Activated CD4-positive, CD25-positive, alpha-beta regulatory T cell treated with anti-CD3 and anti-CD28 coated beads, Interleukin-2, amount 50 U/mL, for 16 hours (primary cell): ENCODE results near the gene LARGE1.

Experiments
- DNase-seq: peaks from one replicate; pipeline ENCODE4 v3.0.0-alpha.2; 2020; ENCODE audit warnings: low read depth, low spot score

Gene LARGE1

DNA sequence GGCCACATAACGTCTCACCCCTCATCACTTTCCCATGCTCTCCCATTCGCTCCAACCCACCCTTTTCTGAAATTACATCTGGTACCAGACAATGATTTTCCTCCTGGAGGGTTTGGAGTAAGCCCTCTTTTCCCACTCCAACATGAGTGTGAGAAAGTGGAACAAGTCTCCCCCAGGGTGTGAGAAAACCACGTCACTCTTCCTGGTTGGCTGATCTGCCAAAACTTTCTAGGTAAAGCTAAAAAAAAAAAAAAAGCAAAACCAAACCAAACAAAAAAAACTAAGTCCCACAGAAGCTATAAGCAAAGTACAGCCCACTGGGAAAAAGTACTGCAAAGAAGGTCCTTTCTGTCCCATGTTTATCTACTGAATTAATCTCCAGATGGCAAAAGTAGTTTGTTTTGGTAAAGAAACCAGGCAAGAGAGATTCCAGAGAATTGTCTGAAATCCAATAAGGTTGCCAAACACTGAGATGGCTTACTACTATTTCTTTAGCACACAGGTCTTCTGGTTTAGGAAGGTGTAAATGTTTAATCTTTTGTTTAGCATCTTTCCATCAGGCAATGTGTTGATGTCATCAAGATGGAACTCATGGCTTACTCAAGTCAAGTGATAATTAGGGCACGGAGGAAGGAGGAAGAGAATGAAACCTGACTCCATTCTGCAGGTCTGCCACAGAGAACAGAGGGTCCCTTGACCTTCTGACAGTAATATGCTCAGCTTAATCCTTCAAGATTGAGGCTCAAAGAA is 395.6 kb downstream of the LARGE1 start:
- no peak for DNase-seq

DNA sequence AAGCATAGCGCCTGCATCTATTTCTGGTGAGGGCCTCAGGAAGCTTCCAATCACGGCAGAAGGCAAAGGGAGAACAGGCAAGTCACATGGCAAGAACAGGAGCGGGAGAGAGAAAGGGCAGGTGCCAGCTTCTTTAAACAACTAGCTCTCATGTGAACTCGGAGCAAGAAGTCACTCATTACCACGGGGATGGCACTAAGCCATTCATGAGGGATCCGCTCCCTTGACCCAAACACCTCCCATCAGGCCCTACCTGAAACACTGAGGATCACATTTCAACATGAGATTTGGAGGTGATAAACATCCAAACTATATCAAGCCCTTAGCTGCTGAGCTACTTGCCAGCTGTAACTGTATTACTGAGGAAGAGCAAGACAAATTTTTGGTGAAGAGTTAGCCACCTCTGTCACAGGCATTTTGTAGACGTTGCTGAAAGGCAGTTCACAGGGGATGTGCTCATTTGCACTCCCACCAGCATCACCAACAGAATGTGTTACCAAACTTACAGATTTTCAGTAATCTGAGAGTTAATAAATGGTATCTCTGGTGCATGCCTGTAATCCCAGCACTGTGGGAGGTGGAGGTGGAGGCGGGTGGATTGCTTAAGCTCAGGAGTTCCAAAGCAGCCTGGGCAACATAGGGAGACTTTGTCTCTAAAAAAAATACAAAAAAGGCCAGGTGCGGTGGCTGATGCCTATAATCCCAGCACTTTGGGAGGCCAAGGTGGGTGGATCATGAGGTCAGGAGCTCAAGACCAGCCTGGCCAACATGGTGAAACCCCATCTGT is 398.2 kb downstream of the LARGE1 start:
- DNase-seq, result no peak

DNA sequence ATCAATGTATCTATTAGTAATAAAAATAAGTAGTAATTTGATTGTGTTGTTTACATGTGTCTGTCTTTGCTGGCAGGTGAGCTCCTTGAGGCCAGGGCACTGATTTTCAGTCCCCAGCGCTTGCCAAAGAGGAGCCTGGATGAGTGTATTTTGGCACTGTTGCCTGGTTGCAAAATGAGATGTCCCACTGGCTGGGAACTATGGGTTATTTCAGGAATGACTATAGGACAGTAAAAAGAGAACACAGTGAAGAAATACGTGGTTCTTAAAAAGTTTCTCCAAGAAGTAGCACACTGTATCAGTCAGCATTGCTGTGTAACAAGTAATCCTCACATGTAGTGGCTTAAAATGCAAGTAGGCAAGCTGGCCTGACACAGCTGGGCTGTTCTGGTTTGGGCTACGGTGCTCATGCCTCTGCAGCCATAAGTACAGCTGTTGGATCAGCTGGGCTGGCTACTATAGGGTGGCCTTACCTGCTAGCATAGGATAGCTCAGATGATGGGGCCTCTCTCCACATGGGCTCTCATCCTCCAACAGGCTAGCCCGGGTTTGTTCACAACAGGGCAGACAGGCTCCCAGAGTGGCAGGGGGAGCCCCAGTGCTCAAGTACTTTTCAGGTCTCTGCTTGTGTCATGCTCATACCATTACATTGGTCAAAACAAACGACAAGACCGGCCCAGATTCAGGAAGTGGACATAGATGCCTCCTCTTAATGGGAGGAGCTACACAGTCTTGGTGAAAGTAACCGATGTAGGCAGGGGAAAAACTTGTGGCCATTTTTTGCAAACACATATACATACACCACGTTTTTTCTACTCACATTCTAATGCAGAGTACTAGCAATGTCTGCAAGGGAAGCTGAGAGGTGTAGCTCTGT is 399.1 kb downstream of the LARGE1 start:
- no peak for DNase-seq

DNA sequence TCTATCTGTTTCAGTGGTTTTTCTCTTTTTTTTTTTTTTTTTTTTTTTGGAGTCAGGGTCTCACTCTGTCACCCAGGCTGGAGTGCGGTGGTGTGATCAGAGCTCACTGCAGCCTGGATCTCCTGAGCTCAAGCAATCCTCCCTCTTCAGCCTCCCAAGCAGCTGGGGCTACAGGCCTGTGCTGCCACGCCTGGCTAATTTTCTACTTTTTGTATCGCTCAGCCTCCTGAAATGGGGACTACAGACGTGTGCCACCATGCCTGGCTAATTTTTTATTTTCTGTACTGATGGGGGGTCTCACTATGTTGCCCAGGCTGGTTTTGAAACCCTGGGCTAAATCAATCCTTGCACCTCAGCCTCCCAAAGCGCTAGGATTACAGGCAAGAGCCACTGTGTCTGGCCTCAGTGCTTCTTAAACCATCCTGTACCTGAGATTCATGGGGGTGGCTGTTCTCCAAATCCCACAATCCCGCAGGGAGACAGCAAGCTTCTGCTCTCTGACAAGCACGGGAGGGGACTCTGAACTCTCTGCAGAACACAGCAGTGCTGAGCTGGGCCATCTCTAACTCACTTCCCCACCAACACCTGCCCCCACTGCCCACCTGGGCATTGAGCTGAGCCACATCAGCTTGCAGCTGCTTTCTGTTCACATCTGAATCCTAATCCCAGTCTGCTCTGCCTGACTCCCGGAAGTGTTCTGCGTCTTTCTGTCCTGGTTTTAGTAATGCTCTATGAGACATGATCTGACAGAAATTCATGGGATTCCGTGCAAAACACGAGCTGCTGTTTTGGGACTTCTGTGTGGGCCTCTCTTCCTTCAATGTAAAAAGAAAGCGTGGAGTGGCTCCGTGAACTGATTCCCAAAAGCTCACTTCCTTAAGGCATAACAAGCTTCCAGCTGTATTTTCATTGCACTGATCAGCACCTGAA is 400.0 kb downstream of the LARGE1 start:
- no peak for DNase-seq

DNA sequence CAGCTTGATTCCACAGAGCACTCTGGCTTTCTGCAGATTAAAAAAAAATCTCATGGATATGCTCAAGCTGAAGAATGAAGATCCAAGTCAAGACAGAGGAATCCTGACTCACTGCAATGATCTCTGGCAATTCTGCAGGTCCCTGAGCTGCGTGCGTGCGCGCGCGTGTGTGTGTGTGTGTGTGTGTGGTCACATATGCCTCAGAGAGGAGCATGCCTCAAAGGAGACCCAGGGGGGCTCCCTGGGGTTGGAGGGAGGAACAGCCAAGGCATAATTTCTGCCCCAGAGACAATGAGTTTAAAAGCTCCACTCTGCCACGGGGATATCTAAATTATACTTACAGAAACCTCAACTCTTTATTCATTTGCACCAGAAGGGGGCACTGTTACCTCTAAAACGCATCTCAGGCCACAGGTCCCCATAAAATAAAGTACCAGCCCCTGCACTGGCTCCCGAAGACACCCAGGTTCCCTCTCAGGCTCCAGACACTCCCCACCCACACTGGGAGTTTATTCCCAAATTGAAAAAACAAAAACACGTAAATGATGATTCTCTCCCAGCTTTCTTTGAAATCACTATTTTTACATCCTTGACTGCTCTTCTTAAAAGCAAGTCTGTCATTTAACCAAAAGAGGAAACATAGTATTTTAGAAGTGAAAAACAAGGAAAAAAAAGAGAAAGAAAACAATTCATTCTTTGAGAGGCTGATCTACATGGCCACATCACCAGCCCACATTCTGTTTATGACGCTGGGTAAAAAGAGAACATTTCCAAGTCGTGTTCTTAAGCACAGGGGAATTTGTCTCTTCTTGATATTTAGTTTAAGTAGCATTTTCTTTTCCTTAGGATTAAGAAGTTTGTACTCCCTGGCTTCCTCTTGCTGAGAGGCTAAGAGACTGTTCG is 401.0 kb downstream of the LARGE1 start:
- DNase-seq, result no peak

DNA sequence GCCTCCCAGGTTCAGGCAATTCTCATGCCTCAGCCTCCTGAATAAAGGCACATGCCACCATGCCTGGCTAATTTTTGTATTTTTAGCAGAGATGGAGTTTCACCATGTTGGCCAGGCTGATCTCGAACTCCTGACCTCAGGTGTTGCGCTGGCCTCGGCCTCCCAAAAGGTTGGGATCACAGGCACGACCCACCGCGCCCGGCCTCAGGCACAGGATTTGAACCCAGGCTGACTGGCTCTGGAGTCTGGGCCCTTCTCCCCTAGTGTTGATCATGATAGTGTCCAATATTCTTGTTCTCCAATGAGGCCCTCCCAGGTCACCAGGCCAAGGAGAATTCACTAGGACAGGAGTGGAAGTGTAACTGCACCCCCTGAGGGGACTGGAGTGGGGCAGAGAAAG is 401.9 kb downstream of the LARGE1 start:
- no peak for DNase-seq

DNA sequence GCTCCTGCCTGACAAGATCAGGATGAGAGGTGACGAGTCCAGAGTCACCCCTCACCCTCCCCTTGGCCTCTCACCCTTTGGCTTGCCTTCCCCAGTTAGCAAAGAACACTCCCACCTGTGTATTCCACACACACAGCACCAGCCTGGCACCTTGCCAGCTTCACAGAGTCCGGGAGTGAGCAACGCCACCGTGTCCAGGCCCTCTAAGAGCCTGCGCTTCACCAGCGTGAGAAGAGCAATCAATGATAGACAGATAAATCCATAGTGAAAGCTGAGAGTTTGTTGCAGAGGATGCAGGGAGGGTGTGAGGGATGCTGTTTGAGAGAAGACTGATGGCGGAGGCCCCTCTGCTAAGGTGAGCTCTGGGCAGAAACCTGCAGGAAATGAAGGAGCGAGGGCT is 404.5 kb downstream of the LARGE1 start:
- no peak for DNase-seq

DNA sequence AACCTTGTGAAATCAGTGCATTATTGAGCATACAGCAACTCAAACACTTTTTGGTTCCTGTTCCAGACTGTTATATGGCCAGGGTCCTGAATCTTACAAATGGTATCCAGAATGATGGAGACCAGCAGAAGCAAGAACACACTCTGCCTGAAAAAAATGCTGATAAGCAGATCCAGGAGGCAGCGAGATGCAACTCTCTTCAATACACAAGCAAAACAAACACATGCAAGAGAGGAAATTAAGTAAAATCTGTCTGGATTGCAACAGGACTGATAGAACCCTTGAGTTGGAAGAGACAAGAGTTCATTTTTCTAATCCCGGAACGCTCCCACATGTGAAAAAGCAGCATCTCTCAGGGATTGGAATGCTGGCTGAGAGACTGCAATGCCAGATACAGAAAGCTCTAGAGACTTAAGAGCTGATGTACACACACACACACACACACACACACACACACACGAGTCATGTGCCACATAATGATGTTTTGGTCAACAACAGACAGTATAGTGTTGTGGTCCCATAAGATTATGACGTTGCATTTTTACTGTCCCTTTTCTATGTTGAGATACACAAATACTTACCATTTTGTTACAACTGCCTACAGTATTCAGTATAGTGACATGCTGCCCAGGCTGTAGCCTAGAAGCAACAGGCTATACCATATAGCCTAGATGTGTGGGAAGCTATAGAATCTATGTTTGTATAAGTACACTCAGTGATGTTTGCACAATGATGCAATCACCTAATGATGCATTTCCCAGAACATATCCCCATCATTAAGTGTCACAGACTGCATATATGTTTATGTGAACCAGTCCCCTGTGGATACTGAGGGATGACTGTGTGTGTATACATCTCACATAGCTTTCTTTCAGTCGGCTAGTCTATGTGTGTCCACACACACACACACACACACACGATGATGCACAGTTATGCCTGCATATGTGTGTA is 406.6 kb downstream of the LARGE1 start:
- DNase-seq, result no peak

DNA sequence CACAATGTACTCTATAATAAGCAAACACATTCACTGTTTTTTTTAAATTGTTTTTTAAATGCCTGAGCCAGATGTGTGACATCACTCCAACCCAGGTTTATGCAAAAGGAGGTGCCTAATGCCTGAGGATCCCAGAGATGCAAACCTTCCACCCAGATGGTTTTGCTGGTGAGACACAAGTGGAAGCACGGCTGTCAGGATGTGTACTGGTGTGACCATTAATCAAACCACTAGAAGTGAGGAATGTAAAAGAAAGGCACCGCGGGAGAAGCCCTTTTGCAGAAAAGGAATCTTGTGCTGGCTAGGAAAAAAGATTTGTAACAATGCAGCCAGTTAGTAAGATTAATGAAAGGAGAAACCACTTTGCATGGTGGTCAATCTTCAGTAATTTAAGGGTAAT is 407.4 kb downstream of the LARGE1 start:
- DNase-seq, result no peak

DNA sequence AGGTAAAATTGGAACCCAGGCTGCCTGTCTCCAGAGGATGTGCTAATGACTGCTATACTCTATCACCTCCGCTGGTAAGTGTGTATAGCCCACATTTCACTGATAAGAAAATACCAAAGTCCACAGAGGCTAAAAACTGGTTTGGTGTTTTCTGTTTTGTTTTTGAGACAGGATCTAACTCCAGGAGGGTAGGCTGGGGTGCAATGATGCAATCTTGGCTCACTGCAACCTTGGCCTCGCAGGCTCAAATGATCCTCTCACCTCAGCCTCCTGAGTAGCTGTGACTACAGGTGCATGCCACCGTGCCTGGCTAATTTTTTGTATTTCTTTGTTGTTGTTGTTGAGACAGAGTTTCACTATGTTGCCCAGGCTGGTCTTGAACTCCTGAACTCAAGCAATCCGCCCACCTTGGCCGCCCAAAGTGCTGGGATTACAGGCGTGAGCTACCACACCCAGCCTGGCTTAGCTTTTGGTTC is 409.8 kb downstream of the LARGE1 start:
- DNase-seq, result no peak

DNA sequence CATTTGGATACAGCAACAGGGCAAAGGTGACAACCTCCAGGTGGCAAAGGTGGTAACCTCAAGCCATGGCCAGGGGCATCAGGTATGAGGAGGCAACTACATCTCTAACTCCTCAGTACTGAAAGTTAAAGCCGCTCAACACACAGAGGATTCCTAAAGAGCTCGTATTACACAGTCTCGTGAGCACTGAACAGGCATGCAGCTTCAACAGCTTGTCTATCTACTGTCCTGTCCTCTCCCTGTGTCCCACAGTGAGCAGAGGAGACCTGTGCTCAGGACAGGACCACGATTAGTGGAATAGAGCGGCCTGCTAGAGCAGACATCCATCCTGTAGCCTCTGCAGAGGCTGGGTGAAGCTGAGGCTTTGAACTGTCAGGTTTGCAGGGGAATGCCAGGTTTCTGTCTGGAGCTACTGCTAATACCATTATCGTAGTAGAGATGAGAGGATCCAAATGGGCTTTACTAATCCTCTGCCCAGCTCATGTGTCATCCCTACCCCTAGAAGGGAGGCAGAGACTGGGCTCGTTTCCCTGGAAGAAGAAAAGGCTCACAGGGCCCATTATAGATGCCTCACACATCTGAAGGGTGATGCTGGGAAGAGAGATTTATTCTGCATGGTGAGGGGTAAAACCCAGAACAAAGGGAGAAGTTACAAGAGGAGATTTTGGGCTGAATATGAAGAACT is 415.2 kb downstream of the LARGE1 start:
- DNase-seq, result no peak

DNA sequence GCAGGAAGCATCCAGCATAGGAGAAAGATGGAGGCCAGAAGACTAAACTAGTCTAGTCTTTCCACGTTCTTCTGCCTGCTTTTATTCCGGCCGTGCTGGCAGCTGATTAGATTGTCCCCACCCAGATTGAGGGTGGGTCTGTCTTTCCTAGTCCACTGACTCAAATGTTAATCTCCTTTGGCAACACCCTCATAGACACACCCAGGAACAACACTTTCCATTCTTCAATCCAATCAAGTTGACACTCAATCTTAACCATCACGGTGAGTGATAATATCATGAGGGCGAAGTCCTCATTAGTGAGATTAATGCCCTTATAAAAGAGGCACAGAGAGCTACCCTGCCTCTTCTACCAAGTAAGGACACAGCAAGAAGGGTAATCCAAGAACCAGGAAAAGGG is 424.2 kb downstream of the LARGE1 start:
- no peak for DNase-seq

DNA sequence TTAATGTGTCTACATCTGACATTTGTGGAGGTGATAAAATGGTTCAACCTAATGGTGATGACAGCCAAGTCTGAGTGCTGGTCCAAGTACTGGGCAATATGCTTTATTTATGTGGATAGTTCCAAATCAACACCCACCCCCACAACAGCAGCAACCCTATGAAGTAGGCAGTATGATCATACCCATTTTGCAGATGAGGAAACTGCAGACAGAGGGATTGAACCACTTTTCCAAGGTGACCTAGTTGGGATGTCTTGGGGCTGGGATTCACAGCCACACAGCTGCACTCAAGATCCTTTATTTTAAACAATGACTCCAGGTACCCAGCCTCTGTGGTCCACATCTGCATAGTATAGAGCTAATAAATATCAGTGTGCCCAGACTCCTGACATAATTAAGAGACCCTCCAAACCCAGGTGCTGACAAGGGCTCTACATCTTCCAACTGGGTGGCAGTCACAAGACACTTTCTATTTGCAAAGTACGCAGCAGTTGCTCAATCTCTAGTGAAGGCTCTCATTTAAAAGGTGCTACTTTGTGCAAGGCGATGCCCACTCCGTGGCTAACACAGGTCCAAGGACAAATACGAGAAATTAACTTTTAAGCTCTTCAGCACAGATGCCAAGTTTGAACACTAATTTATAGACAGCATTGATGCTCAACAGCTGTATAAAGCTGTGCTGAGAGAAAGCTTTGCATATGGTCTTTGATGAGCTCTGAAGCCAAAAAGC is 426.6 kb downstream of the LARGE1 start:
- DNase-seq, result no peak

DNA sequence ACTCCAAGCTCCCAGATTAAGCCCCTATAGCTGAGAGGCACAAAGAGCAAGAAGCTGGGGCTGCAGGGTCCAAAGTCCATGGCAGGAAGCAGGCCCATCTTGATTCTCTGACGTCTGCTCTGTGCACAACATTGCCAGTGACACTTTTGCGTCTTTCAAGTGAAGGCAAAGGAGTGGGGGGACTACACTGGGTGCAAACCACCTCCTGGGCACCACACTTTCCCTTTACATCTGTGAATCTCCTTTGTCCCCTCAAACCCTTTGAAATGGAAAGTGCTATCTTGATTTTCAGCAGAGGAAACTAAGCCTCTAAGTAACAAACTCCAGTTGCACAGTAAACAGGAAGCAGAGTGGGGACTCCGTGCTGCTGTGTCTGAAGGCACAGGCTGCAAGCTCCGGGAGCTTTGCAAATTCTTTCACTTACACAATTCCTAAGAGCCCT is 428.0 kb downstream of the LARGE1 start:
- no peak for DNase-seq

DNA sequence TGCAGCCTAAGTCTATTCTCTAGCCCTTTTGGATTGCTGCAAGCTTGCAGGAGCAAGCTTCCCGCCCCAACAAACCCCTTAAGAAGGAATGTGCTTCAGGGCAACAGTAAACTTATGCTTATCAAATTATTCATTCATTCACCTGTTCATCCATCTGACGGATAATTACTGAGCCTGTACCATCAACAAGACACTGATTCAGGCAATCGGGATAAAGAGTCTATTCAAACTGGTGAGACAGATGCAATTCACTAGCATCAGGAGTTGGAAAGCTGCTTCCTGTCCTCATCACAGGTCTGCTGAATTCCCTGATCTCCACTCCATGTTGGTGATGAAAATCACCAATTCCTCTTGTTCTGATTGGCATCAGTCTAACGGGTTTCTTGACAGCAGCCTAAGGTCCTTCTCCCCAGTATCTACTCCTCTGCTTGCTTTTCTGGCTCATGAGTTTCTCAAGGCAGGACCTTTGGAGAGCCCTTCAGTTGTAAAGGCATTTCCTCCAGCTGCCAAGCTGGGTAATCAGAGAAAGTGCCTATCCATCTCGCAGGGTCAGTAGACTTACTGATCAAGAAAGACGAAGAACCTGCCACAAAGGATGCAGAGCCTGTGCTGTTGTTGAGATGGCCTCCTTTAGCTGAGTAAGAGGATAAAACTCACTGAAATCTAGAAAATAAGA is 433.1 kb downstream of the LARGE1 start:
- DNase-seq, result no peak

DNA sequence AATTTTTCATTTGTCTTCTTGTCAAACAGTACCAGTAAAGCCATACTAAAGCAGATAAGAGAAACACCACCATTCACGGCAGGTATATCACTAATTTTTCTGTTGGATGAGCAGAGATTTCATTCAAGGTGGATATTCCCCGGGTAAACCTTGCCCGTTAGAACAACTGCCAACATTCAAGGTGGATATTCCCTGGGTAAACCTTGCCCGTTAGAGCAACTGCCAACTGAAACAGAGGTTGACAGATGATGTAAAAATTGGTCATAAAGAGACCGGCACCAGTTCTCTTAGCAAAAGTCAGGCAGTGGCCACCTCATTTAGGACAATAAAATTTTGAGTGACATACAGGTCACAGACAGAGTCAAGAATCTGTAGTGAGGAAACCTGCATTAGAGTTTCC is 438.7 kb downstream of the LARGE1 start:
- DNase-seq, result no peak
